K562 (cell line): ENCODE data around the gene MED16. TPM values are rescaled to one million over a fixed set of nuclear protein-coding genes. Genes with fewer than 3 reads are reported as not detected.

Source experiments
- CEBPZ ChIP-seq: fragments of 150-350 bp; IDR thresholded peaks from 2 replicates; pipeline ENCODE4 v1.6.1; 2014; ENCODE audit warnings: low read depth, mild to moderate bottlenecking, low read length, borderline replicate concordance
- FOXJ3 ChIP-seq: sonication (generic); formaldehyde crosslinking; IDR thresholded peaks from 2 replicates; pipeline ENCODE4 v1.4.0; 2020; ENCODE audit warnings: mild to moderate bottlenecking, missing genetic modification reagents
- FOXM1 ChIP-seq, 2 experiments: fragments of 450-650 bp in 1 of 2; sonication (generic) in 1 of 2; formaldehyde crosslinking in 1 of 2; IDR thresholded peaks; 2 replicates each; pipeline versions ENCODE4 v1.6.1 to v1.9.0; 2017 to 2022; ENCODE audit warnings: low read depth in 2 of 2, mild to moderate bottlenecking in 2 of 2, missing genetic modification reagents in 1 of 2, moderate library complexity in 1 of 2
- HNRNPLL ChIP-seq: fragments of 200-400 bp; formaldehyde crosslinking; IDR thresholded peaks from 2 replicates; pipeline ENCODE4 v1.6.1; 2017; ENCODE audit warnings: low read length, low read depth, mild to moderate bottlenecking; ENCODE audit not compliant: poor library complexity, severe bottlenecking
- MAX ChIP-seq: sonication (generic); formaldehyde crosslinking; IDR thresholded peaks from 2 replicates; pipeline ENCODE4 v1.9.0; 2022; ENCODE audit warnings: mild to moderate bottlenecking, missing genetic modification reagents
- PHF20 ChIP-seq: fragments of 450-650 bp; IDR thresholded peaks from 2 replicates; pipeline ENCODE4 v1.6.1; 2018; ENCODE audit not compliant: partially characterized antibody
- PTRF ChIP-seq: fragments of 450-650 bp; IDR thresholded peaks from 2 replicates; pipeline ENCODE4 v1.6.1; 2016; ENCODE audit warnings: mild to moderate bottlenecking, missing genetic modification characterization, missing compliant biosample characterization
- RCOR1 ChIP-seq, 2 experiments: IDR thresholded peaks; 2 replicates each; pipeline ENCODE4 v1.6.1; 2012; ENCODE audit warnings: low read depth in 2 of 2, low read length in 2 of 2, borderline replicate concordance in 1 of 2, improper control_type of control experiment in 1 of 2
- STAT5B ChIP-seq: fragments of 250-450 bp; sonication (Bioruptor Pico); IDR thresholded peaks from 2 replicates; pipeline ENCODE4 v1.8.0; 2021; ENCODE audit warnings: mild to moderate bottlenecking, inconsistent platforms
- TBP ChIP-seq: optimal IDR thresholded peaks from 2 replicates; pipeline ENCODE3; 2011; ENCODE audit warnings: low read depth, low read length, improper control_type of control experiment
- TCF7L2 ChIP-seq: fragments of 150-350 bp; IDR thresholded peaks from 2 replicates; pipeline ENCODE4 v1.6.1; 2016; ENCODE audit warnings: low read depth, mild to moderate bottlenecking, low read length, moderate library complexity
- THAP12 ChIP-seq: fragments of 250-450 bp; sonication (Bioruptor Pico); IDR thresholded peaks from 2 replicates; pipeline ENCODE4 v1.9.0; 2021; ENCODE audit warnings: mild to moderate bottlenecking, inconsistent platforms
- ZFX ChIP-seq: sonication (generic); formaldehyde crosslinking; IDR thresholded peaks from 2 replicates; pipeline ENCODE4 v1.8.0; 2022; ENCODE audit warnings: mild to moderate bottlenecking, missing genetic modification reagents, moderate library complexity
- ZNF146 ChIP-seq: IDR thresholded peaks from one replicate; pipeline ENCODE4 v1.6.1; 2018; ENCODE audit warnings: missing compliant biosample characterization; ENCODE audit not compliant: unreplicated experiment
- ZNF239 ChIP-seq: fragments of 250-450 bp; sonication (Bioruptor Pico); IDR thresholded peaks from 2 replicates; pipeline ENCODE4 v1.4.0; 2020; ENCODE audit warnings: mild to moderate bottlenecking
- ZNF449 ChIP-seq: fragments of 250-450 bp; sonication (Bioruptor Pico); IDR thresholded peaks from 2 replicates; pipeline ENCODE4 v1.8.0; 2022; ENCODE audit warnings: moderate library complexity, mild to moderate bottlenecking, inconsistent platforms
- ZNF511 ChIP-seq: sonication (generic); formaldehyde crosslinking; IDR thresholded peaks from 2 replicates; pipeline ENCODE4 v1.8.0; 2022; ENCODE audit warnings: mild to moderate bottlenecking, missing genetic modification reagents
- ZNF695 ChIP-seq: fragments of 450-650 bp; formaldehyde crosslinking; IDR thresholded peaks from 2 replicates; pipeline ENCODE4 v1.4.0; 2020; ENCODE audit warnings: mild to moderate bottlenecking, moderate library complexity
- ZNF75A ChIP-seq: fragments of 450-650 bp; formaldehyde crosslinking; IDR thresholded peaks from 2 replicates; pipeline ENCODE4 v1.4.0; 2020; ENCODE audit warnings: mild to moderate bottlenecking
- ZNF830 ChIP-seq: fragments of 250-450 bp; sonication (Bioruptor Pico); IDR thresholded peaks from 2 replicates; pipeline ENCODE4 v1.5.0; 2021; ENCODE audit warnings: mild to moderate bottlenecking
- polyA plus RNA-seq, 8 experiments: library from polyadenylated mRNA; depleted of rRNA in 4 of 8; stranded (reverse) in 5 of 8; unstranded in 3 of 8; fragments of >200 nt; fragmentation: Nextera tagmentation in 2 of 8; fragmentation: Illumina TruSeq in 1 of 8; extraction: Ambion mirVana in 2 of 8; extraction: Trizol in 1 of 8; gene quantifications; 2 replicates each; pipeline versions ENCODE4 v1.2.1 to v1.2.3, GENCODE V29; 2011 to 2014; ENCODE audit warnings: inconsistent platforms in 1 of 8, missing spikeins in 1 of 8
- total RNA-seq, 7 experiments: library from RNA; depleted of rRNA in 6 of 7; stranded (reverse); fragments of >200 nt in 6 of 7; fragmentation: Illumina TruSeq in 2 of 7; extraction: Trizol in 2 of 7; gene quantifications; 2 replicates each; pipeline versions ENCODE4 v1.2.1 to v1.2.3, GENCODE V29; 2011 to 2021; ENCODE audit warnings: low replicate concordance in 1 of 7

Gene MED16
- total and polyA plus RNA-seq, 9 of the 15 experiments (the other 6 are each of a cell fraction or from before 2014, with no cell fraction given) = 0.89 to 59.9 (median 8.6) TPM

- no peak for TF ChIP-seq THAP12 (CRISPR knock-in tag)
- no peak for TF ChIP-seq ZFX (CRISPR knock-in tag)
- TF ChIP-seq TCF7L2 = no peak
- no peak for TF ChIP-seq PHF20
- no peak for TF ChIP-seq FOXJ3 (CRISPR knock-in tag)
- TF ChIP-seq MAX (CRISPR knock-in tag) = peak; percentile 33
- TF ChIP-seq ZNF239 (CRISPR knock-in tag) = no peak
- no peak for TF ChIP-seq ZNF146
- peak; percentile 10 for TF ChIP-seq TBP
- no peak for TF ChIP-seq RCOR1 (IDR thresholded peaks at IDR 0.05; ENCODE audit: borderline replicate concordance in 1 of 2, low read depth in 2 of 2, low read length in 2 of 2)
- no peak for TF ChIP-seq STAT5B (CRISPR knock-in tag)
- TF ChIP-seq ZNF511 (CRISPR knock-in tag) = no peak
- no peak for TF ChIP-seq CEBPZ
- no peak for TF ChIP-seq ZNF75A (CRISPR knock-in tag)
- no peak for TF ChIP-seq ZNF695 (CRISPR knock-in tag)
- no peak for TF ChIP-seq PTRF (tag)
- no peak for TF ChIP-seq ZNF830 (CRISPR knock-in tag)
- TF ChIP-seq HNRNPLL = peak; percentile 22
- no peak for TF ChIP-seq FOXM1 (IDR thresholded peaks at IDR 0.05; ENCODE audit: low read depth)
- no peak for TF ChIP-seq FOXM1 (CRISPR knock-in tag; IDR thresholded peaks at IDR 0.05; ENCODE audit: low read depth)
- TF ChIP-seq ZNF449 (CRISPR knock-in tag) = no peak
These were observed 46.5 kb upstream of the MED16 start (continued) for GRCh38 chr19:939439-939838.
